ENCODE data around the gene TRIM38.

The TRIM38 gene

GRCh38 chr6:26020329-26021000 lies 57.9 kb downstream of the TRIM38 start:
- H2AK5ac ChIP-seq (ENCODE audit: low read length) = no peak overlapping the region
- peaks cover 6% of the 10 kb centered on the region for H3K4me1 ChIP-seq (ENCODE audit: control insufficient read depth, low read depth, low read length)
- H2BK15ac ChIP-seq (replicated peaks; ENCODE audit: low read depth) = no peak overlapping the region
- peak overlapping the region; percentile 87 for H3K4me2 ChIP-seq (ENCODE audit: low read length)
- no peak overlapping the region for H4K8ac ChIP-seq (ENCODE audit: low read depth, low read length)
- peak overlapping the region; percentile 98 for H3K56ac ChIP-seq (ENCODE audit: low read length)
- no peaks in the 10 kb centered on the region for H3K36me3 ChIP-seq (ENCODE audit: control insufficient read depth, insufficient read depth, low read length)
- H3K27ac ChIP-seq (ENCODE audit: low read depth, low read length) = peak overlapping the region; percentile 89
- H3K4ac ChIP-seq (ENCODE audit: low read depth, low read length) = peak overlapping the region; percentile 89
- H3K27me3 ChIP-seq (ENCODE audit: insufficient read depth, low read length, poor library complexity) = no peaks in the 10 kb centered on the region
- H3K79me1 ChIP-seq (ENCODE audit: low read length) = no peaks in the 10 kb centered on the region
- H4K5ac ChIP-seq (ENCODE audit: low read length) = no peak overlapping the region
- H2BK120ac ChIP-seq (ENCODE audit: low read depth, low read length) = no peak overlapping the region
- H3K9ac ChIP-seq (ENCODE audit: low read length) = peak overlapping the region; percentile 99
- H3K18ac ChIP-seq (ENCODE audit: low read length) = peak overlapping the region; percentile 69
- H3K79me2 ChIP-seq (ENCODE audit: control insufficient read depth, insufficient read depth, low read length) = no peaks in the 10 kb centered on the region
- H3K23ac ChIP-seq (ENCODE audit: low read length) = peak overlapping the region; percentile 48
- no CpG with 5 or more reads among the region's 45 CpGs for WGBS (ENCODE audit: extremely low coverage, insufficient coverage, low lambda C conversion rate)
- peak; percentile 95 for DNase-seq
- H3K4me3 ChIP-seq (ENCODE audit: low read length) = peak overlapping the region; percentile 86
- H2BK5ac ChIP-seq (ENCODE audit: low read length) = peak overlapping the region; percentile 87

- Histone ChIP-seq H3K4me2 (ENCODE audit: low read length) (peak overlapping the region; percentile 87), H2BK120ac (ENCODE audit: low read depth, low read length) (no peak overlapping the region), H2BK15ac (replicated peaks; ENCODE audit: low read depth) (no peak overlapping the region), H4K8ac (ENCODE audit: low read depth, low read length) (no peak overlapping the region), H3K23ac (ENCODE audit: low read length) (peak overlapping the region; percentile 48), H2AK5ac (ENCODE audit: low read length) (no peak overlapping the region), H3K27me3 (ENCODE audit: insufficient read depth, low read length, poor library complexity) (no peaks in the 10 kb centered on the region), H3K56ac (ENCODE audit: low read length) (peak overlapping the region; percentile 98), H3K79me1 (ENCODE audit: low read length) (no peaks in the 10 kb centered on the region), H3K4me1 (ENCODE audit: control insufficient read depth, low read depth, low read length) (peaks cover 6% of the 10 kb centered on the region), H3K4ac (ENCODE audit: low read depth, low read length) (peak overlapping the region; percentile 46), H3K4me3 (ENCODE audit: low read length) (peak overlapping the region; percentile 86), H3K27ac (ENCODE audit: low read depth, low read length) (peak overlapping the region; percentile 89), H3K79me2 (ENCODE audit: control insufficient read depth, insufficient read depth, low read length) (no peaks in the 10 kb centered on the region), H4K5ac (ENCODE audit: low read length) (no peak overlapping the region), H3K36me3 (ENCODE audit: control insufficient read depth, insufficient read depth, low read length) (no peaks in the 10 kb centered on the region), H3K18ac (ENCODE audit: low read length) (peak overlapping the region; percentile 69), H3K9ac (ENCODE audit: low read length) (peak overlapping the region; percentile 99), H2BK5ac (ENCODE audit: low read length) (peak overlapping the region; percentile 87)
- DNase-seq = no peak
- WGBS (ENCODE audit: extremely low coverage, insufficient coverage, low lambda C conversion rate) = no CpG with 5 or more reads among the region's 23 CpGs
Observed at GRCh38 chr6:26021001-26021349, 58.4 kb downstream of the TRIM38 start.

GRCh38 chr6:26021350-26022131 lies 58.9 kb downstream of the TRIM38 start:
- peak overlapping the region; percentile 94 for H2BK5ac ChIP-seq (ENCODE audit: low read length)

GRCh38 chr6:26022132-26022472 lies 59.5 kb downstream of the TRIM38 start:
- Histone ChIP-seq H3K4ac (ENCODE audit: low read depth, low read length) (no peak overlapping the region), H3K9ac (ENCODE audit: low read length) (peak overlapping the region; percentile 99), H3K79me1 (ENCODE audit: low read length) (no peaks in the 10 kb centered on the region), H3K4me2 (ENCODE audit: low read length) (peak overlapping the region; percentile 94), H2BK15ac (replicated peaks; ENCODE audit: low read depth) (no peak overlapping the region), H3K36me3 (ENCODE audit: control insufficient read depth, insufficient read depth, low read length) (no peaks in the 10 kb centered on the region), H3K4me1 (ENCODE audit: control insufficient read depth, low read depth, low read length) (peaks cover 6% of the 10 kb centered on the region), H3K27ac (ENCODE audit: low read depth, low read length) (peak overlapping the region; percentile 91), H4K5ac (ENCODE audit: low read length) (no peak overlapping the region), H2AK5ac (ENCODE audit: low read length) (no peak overlapping the region), H3K4me3 (ENCODE audit: low read length) (peak overlapping the region; percentile 80), H3K18ac (ENCODE audit: low read length) (peak overlapping the region; percentile 96), H3K79me2 (ENCODE audit: control insufficient read depth, insufficient read depth, low read length) (no peaks in the 10 kb centered on the region), H3K56ac (ENCODE audit: low read length) (peak overlapping the region; percentile 98), H3K23ac (ENCODE audit: low read length) (peak overlapping the region; percentile 20), H4K8ac (ENCODE audit: low read depth, low read length) (peak overlapping the region; percentile 39), H2BK5ac (ENCODE audit: low read length) (peak overlapping the region; percentile 94), H3K27me3 (ENCODE audit: insufficient read depth, low read length, poor library complexity) (no peaks in the 10 kb centered on the region), H2BK120ac (ENCODE audit: low read depth, low read length) (no peak overlapping the region)
- WGBS (ENCODE audit: extremely low coverage, insufficient coverage, low lambda C conversion rate) = no CpG with 5 or more reads among the region's 5 CpGs
- peak; percentile 90 for DNase-seq

More at GRCh38 chr6:26021350-26022131, 58.9 kb downstream of the TRIM38 start:
- Histone ChIP-seq H3K4me2 (ENCODE audit: low read length) (peak overlapping the region; percentile 94), H4K8ac (ENCODE audit: low read depth, low read length) (peak overlapping the region; percentile 39), H3K18ac (ENCODE audit: low read length) (peak overlapping the region; percentile 96), H3K4ac (ENCODE audit: low read depth, low read length) (peak overlapping the region; percentile 63), H3K4me3 (ENCODE audit: low read length) (peak overlapping the region; percentile 86), H3K9ac (ENCODE audit: low read length) (peak overlapping the region; percentile 99), H4K5ac (ENCODE audit: low read length) (no peak overlapping the region), H3K23ac (ENCODE audit: low read length) (peak overlapping the region; percentile 20), H3K4me1 (ENCODE audit: control insufficient read depth, low read depth, low read length) (peaks cover 6% of the 10 kb centered on the region), H3K79me2 (ENCODE audit: control insufficient read depth, insufficient read depth, low read length) (no peaks in the 10 kb centered on the region), H2AK5ac (ENCODE audit: low read length) (peak overlapping the region; percentile 83), H3K79me1 (ENCODE audit: low read length) (no peaks in the 10 kb centered on the region), H2BK15ac (replicated peaks; ENCODE audit: low read depth) (no peak overlapping the region), H3K56ac (ENCODE audit: low read length) (peak overlapping the region; percentile 98), H3K27me3 (ENCODE audit: insufficient read depth, low read length, poor library complexity) (no peaks in the 10 kb centered on the region), H2BK120ac (ENCODE audit: low read depth, low read length) (no peak overlapping the region), H3K27ac (ENCODE audit: low read depth, low read length) (peak overlapping the region; percentile 91), H3K36me3 (ENCODE audit: control insufficient read depth, insufficient read depth, low read length) (no peaks in the 10 kb centered on the region)
- DNase-seq = peak; percentile 99
- WGBS (ENCODE audit: extremely low coverage, insufficient coverage, low lambda C conversion rate) = no CpG with 5 or more reads among the region's 39 CpGs

GRCh38 chr6:26022737-26023136 lies 60.1 kb downstream of the TRIM38 start:
- Histone ChIP-seq H2BK120ac (ENCODE audit: low read depth, low read length) (no peak overlapping the region), H3K18ac (ENCODE audit: low read length) (no peak overlapping the region), H3K36me3 (ENCODE audit: control insufficient read depth, insufficient read depth, low read length) (no peaks in the 10 kb centered on the region), H4K8ac (ENCODE audit: low read depth, low read length) (no peak overlapping the region), H3K56ac (ENCODE audit: low read length) (peak overlapping the region; percentile 65), H3K23ac (ENCODE audit: low read length) (no peak overlapping the region), H3K27me3 (ENCODE audit: insufficient read depth, low read length, poor library complexity) (no peaks in the 10 kb centered on the region), H3K4me2 (ENCODE audit: low read length) (no peak overlapping the region), H3K4me3 (ENCODE audit: low read length) (no peak overlapping the region), H3K9ac (ENCODE audit: low read length) (peak overlapping the region; percentile 99), H3K79me1 (ENCODE audit: low read length) (no peaks in the 10 kb centered on the region), H3K4me1 (ENCODE audit: control insufficient read depth, low read depth, low read length) (peaks cover 6% of the 10 kb centered on the region), H4K5ac (ENCODE audit: low read length) (no peak overlapping the region), H2AK5ac (ENCODE audit: low read length) (peak overlapping the region; percentile 4), H2BK5ac (ENCODE audit: low read length) (peak overlapping the region; percentile 76), H3K79me2 (ENCODE audit: control insufficient read depth, insufficient read depth, low read length) (no peaks in the 10 kb centered on the region), H3K27ac (ENCODE audit: low read depth, low read length) (no peak overlapping the region), H2BK15ac (replicated peaks; ENCODE audit: low read depth) (no peak overlapping the region), H3K4ac (ENCODE audit: low read depth, low read length) (peak overlapping the region; percentile 76)
- no CpG with 5 or more reads among the region's 1 CpG for WGBS (ENCODE audit: extremely low coverage, insufficient coverage, low lambda C conversion rate)
- DNase-seq = no peak
